HEK293T (cell line): ENCODE measurements around the gene TAF1C.

Experiments used
- CTCF ChIA-PET: fragments of 350-600 bp; formaldehyde crosslinking; extraction: SDS; loops from one replicate; lab custom pipeline; 2021; ENCODE audit warnings: antibody characterized with exemption, inconsistent platforms; lab: Yijun Ruan, JAX
- POLR2A ChIA-PET: fragments of 350-600 bp; formaldehyde crosslinking; extraction: SDS; loops from one replicate; lab custom pipeline; 2020; ENCODE audit warnings: antibody characterized with exemption, inconsistent platforms; lab: Yijun Ruan, JAX
- DNase-seq: peaks from one replicate; pipeline ENCODE4 v3.0.0; 2012; ENCODE audit warnings: mixed read lengths; ENCODE audit errors: extremely low spot score
- ARNT ChIP-seq: fragments of 450-650 bp; IDR thresholded peaks from 2 replicates; pipeline ENCODE4 v1.6.1; 2017; ENCODE audit warnings: mild to moderate bottlenecking
- BHLHE40 ChIP-seq: fragments of 450-650 bp; IDR thresholded peaks from 2 replicates; pipeline ENCODE4 v1.6.1; 2016; ENCODE audit warnings: mild to moderate bottlenecking, moderate library complexity, borderline replicate concordance
- CTBP1 ChIP-seq: fragments of 450-650 bp; IDR thresholded peaks from 2 replicates; pipeline ENCODE4 v1.6.1; 2016; ENCODE audit warnings: borderline replicate concordance
- ELF4 ChIP-seq: fragments of 450-650 bp; IDR thresholded peaks from 2 replicates; pipeline ENCODE4 v1.6.1; 2017; ENCODE audit warnings: antibody characterized with exemption
- FOXA1 ChIP-seq: fragments of 450-650 bp; IDR thresholded peaks from 2 replicates; pipeline ENCODE4 v1.6.1; 2016; ENCODE audit warnings: mild to moderate bottlenecking
- FOXK2 ChIP-seq: fragments of 450-650 bp; IDR thresholded peaks from 2 replicates; pipeline ENCODE4 v1.6.1; 2016; ENCODE audit warnings: mild to moderate bottlenecking
- FOXM1 ChIP-seq: fragments of 450-650 bp; IDR thresholded peaks from 2 replicates; pipeline ENCODE4 v1.6.1; 2017; ENCODE audit warnings: mild to moderate bottlenecking, borderline replicate concordance
- HDGF ChIP-seq: fragments of 450-650 bp; IDR thresholded peaks from 2 replicates; pipeline ENCODE4 v1.6.1; 2017; ENCODE audit warnings: antibody characterized with exemption, borderline replicate concordance
- L3MBTL2 ChIP-seq: fragments of 450-650 bp; conservative IDR thresholded peaks from 2 replicates; pipeline ENCODE4 v1.6.1; 2016; ENCODE audit warnings: mild to moderate bottlenecking
- LEF1 ChIP-seq: fragments of 450-650 bp; IDR thresholded peaks from 2 replicates; pipeline ENCODE4 v1.6.1; 2017; ENCODE audit warnings: mild to moderate bottlenecking, borderline replicate concordance
- NFRKB ChIP-seq: fragments of 450-650 bp; IDR thresholded peaks from 2 replicates; pipeline ENCODE4 v1.6.1; 2016; ENCODE audit warnings: mild to moderate bottlenecking, moderate library complexity
- PKNOX1 ChIP-seq: fragments of 450-650 bp; IDR thresholded peaks from 2 replicates; pipeline ENCODE4 v1.6.1; 2016
- SP1 ChIP-seq: fragments of 450-650 bp; IDR thresholded peaks from 2 replicates; pipeline ENCODE4 v1.6.1; 2017
- SUZ12 ChIP-seq: fragments of 450-650 bp; IDR thresholded peaks from 2 replicates; pipeline ENCODE4 v1.6.1; 2016; ENCODE audit warnings: mild to moderate bottlenecking
- TARDBP ChIP-seq: fragments of 450-650 bp; IDR thresholded peaks from 2 replicates; pipeline ENCODE4 v1.6.1; 2016
- ZNF384 ChIP-seq: fragments of 450-650 bp; IDR thresholded peaks from 2 replicates; pipeline ENCODE4 v1.6.1; 2016

TAF1C gene

GRCh38 chr16:84182104-84182503 lies 4.8 kb downstream of the TAF1C start:
- ChIA-PET CTCF (no interaction called here), POLR2A (no interaction called here)
- no peak for DNase-seq
- no peak for TF ChIP-seq SUZ12
- TF ChIP-seq TARDBP, result no peak
- no peak for TF ChIP-seq NFRKB
- no peak for TF ChIP-seq SP1
- TF ChIP-seq ZNF384, result no peak
- TF ChIP-seq FOXA1, result no peak
- TF ChIP-seq LEF1, result no peak
- TF ChIP-seq ARNT, result no peak
- no peak for TF ChIP-seq CTBP1
- no peak for TF ChIP-seq PKNOX1
- no peak for TF ChIP-seq BHLHE40
- TF ChIP-seq FOXM1, result no peak
- TF ChIP-seq FOXK2, result no peak
- no peak for TF ChIP-seq L3MBTL2
- TF ChIP-seq HDGF, result no peak

- TF ChIP-seq ELF4 (no peak), LEF1 (no peak), NFRKB (no peak), PKNOX1 (no peak)
- ChIA-PET CTCF (no interaction called here), POLR2A (no interaction called here)
- no peak for DNase-seq
Measured at GRCh38 chr16:84181144-84181915, 5.5 kb downstream of the TAF1C start.

- CTCF ChIA-PET, result no interaction called here
Measured at GRCh38 chr16:84180519-84181140, 6.2 kb downstream of the TAF1C start.

GRCh38 chr16:84179612-84180320 lies 7.1 kb downstream of the TAF1C start:
- CTCF ChIA-PET, result no interaction called here
- POLR2A ChIA-PET, result interaction anchor here (1.0 to 1.5 kb wide), 2 partner anchors 13 to 63 kb away, joined by 3 to 7 read pairs; partner anchors contain the start of gene MBTPS1

More at GRCh38 chr16:84180519-84181140, 6.2 kb downstream of the TAF1C start:
- POLR2A ChIA-PET, result no interaction called here
- TF ChIP-seq SP1 (no peak), ARNT (no peak), TARDBP (no peak), FOXA1 (no peak), HDGF (no peak), BHLHE40 (no peak), FOXM1 (no peak), ZNF384 (no peak), SUZ12 (no peak), ELF4 (no peak), CTBP1 (no peak), FOXK2 (no peak)
- no peak for DNase-seq

More at GRCh38 chr16:84179612-84180320, 7.1 kb downstream of the TAF1C start:
- DNase-seq, result no peak
- TF ChIP-seq FOXM1 (no peak), PKNOX1 (no peak), L3MBTL2 (no peak), CTBP1 (no peak), FOXA1 (no peak), ZNF384 (no peak), HDGF (no peak), FOXK2 (no peak), ARNT (no peak), SUZ12 (no peak)
